Measurements from ENCODE around the gene SCEL. TPM values are rescaled to one million over a fixed set of nuclear protein-coding genes. Genes with fewer than 3 reads are reported as not detected.

The SCEL gene
- total RNA-seq, 1 donor from 2014 or later, result 0.27 TPM

DNA sequence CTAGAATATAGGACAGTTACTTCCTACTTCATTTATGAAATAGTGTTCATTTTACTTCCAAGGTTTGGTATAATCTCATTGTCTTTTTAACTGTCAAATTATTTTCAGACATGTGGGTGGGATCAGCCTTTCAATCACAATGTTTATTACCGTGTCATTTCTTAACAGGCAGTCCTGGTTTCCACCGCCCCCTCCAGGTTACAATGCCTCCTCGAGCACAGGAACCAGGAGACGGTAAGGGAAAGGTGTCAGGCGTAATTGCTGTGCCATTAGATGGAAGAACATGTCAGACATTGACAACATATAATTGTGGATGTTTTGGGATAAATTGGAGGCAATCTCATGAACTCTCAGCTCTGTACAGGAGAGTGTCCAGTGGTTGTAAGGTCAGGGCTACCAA is 36.5 kb downstream of the SCEL start:
- Histone ChIP-seq H4K20me1 (ENCODE audit: insufficient read depth, low read length) (no peaks in the 10 kb centered on the region), H3K4me2 (ENCODE audit: low read length) (no peak overlapping the region), H2AFZ (ENCODE audit: low read depth, low read length) (no peak overlapping the region), H3K27ac (ENCODE audit: low read depth, low read length) (no peak overlapping the region), H3K4me3 (ENCODE audit: insufficient read depth, low read depth, low read length) (no peak overlapping the region), H3K9ac (ENCODE audit: low read length) (no peak overlapping the region), H3K79me2 (ENCODE audit: insufficient read depth, low read length) (no peaks in the 10 kb centered on the region), H3K27me3 (ENCODE audit: insufficient read depth, low read length) (no peaks in the 10 kb centered on the region), H3K4me1 (ENCODE audit: insufficient read depth, low read length) (no peaks in the 10 kb centered on the region), H3K9me3 (ENCODE audit: insufficient read depth, low read depth, low read length) (no peaks in the 10 kb centered on the region), H3K36me3 (ENCODE audit: insufficient read depth, low read length) (no peaks in the 10 kb centered on the region)
- no peaks in the 10 kb centered on the region for H3K36me3 Mint-ChIP-seq (ENCODE audit: low read depth, unreplicated experiment)
- DNase-seq (ENCODE audit: low read depth) (no peak), FAIRE-seq (no peak)
- H3K27me3 Mint-ChIP-seq (ENCODE audit: low read depth, unreplicated experiment), result peaks cover 5% of the 10 kb centered on the region
- H3K27ac Mint-ChIP-seq (ENCODE audit: unreplicated experiment), result no peak overlapping the region
- TF ChIP-seq, protein P1, sequence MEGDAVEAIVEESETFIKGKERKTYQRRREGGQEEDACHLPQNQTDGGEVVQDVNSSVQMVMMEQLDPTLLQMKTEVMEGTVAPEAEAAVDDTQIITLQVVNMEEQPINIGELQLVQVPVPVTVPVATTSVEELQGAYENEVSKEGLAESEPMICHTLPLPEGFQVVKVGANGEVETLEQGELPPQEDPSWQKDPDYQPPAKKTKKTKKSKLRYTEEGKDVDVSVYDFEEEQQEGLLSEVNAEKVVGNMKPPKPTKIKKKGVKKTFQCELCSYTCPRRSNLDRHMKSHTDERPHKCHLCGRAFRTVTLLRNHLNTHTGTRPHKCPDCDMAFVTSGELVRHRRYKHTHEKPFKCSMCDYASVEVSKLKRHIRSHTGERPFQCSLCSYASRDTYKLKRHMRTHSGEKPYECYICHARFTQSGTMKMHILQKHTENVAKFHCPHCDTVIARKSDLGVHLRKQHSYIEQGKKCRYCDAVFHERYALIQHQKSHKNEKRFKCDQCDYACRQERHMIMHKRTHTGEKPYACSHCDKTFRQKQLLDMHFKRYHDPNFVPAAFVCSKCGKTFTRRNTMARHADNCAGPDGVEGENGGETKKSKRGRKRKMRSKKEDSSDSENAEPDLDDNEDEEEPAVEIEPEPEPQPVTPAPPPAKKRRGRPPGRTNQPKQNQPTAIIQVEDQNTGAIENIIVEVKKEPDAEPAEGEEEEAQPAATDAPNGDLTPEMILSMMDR (IDR thresholded peaks at IDR 0.05; ENCODE audit: insufficient read depth, low read depth, low read length), result no peak
- no peak overlapping the region for H3K4me3 Mint-ChIP-seq (ENCODE audit: unreplicated experiment)
- no peaks in the 10 kb centered on the region for H3K9me3 Mint-ChIP-seq (ENCODE audit: unreplicated experiment)
- H3K4me1 Mint-ChIP-seq (ENCODE audit: low read depth, unreplicated experiment), result no peaks in the 10 kb centered on the region

DNA sequence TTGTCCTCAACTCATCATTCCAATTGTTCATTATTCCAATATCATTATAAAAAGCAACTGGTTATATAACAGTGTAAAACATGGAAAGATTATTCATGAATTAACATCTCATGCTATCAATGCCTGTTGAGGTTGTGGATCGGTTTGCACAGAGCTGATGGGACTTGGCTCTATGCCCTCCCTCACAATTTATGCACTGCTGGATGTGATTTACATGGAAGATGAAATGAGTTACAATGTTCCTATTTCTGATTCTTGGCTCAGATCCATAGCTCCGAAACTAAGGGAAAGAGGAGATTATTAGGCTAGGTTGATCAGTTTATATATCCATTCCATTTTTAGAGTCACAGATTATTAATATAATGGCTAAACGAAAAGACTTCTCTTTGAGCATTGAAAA is 38.6 kb downstream of the SCEL start:
- FAIRE-seq (no peak), DNase-seq (ENCODE audit: low read depth) (no peak)
- Histone ChIP-seq H3K4me1 (ENCODE audit: insufficient read depth, low read length) (no peaks in the 10 kb centered on the region), H3K9me3 (ENCODE audit: insufficient read depth, low read depth, low read length) (no peaks in the 10 kb centered on the region), H3K4me2 (ENCODE audit: low read length) (no peak overlapping the region), H3K36me3 (ENCODE audit: insufficient read depth, low read length) (no peaks in the 10 kb centered on the region), H4K20me1 (ENCODE audit: insufficient read depth, low read length) (no peaks in the 10 kb centered on the region), H3K9ac (ENCODE audit: low read length) (no peak overlapping the region), H2AFZ (ENCODE audit: low read depth, low read length) (no peak overlapping the region), H3K27ac (ENCODE audit: low read depth, low read length) (no peak overlapping the region), H3K79me2 (ENCODE audit: insufficient read depth, low read length) (no peaks in the 10 kb centered on the region), H3K27me3 (ENCODE audit: insufficient read depth, low read length) (no peaks in the 10 kb centered on the region), H3K4me3 (ENCODE audit: insufficient read depth, low read depth, low read length) (no peak overlapping the region)
- TF ChIP-seq, protein P1 (IDR thresholded peaks at IDR 0.05; ENCODE audit: insufficient read depth, low read depth, low read length), result no peak
- TF ChIP-seq EZH2 (IDR thresholded peaks at IDR 0.05; ENCODE audit: insufficient read depth, low read length), result no peak
- H3K36me3 Mint-ChIP-seq (ENCODE audit: low read depth, unreplicated experiment), result no peaks in the 10 kb centered on the region
- H3K9me3 Mint-ChIP-seq (ENCODE audit: unreplicated experiment), result no peaks in the 10 kb centered on the region
- no peaks in the 10 kb centered on the region for H3K4me1 Mint-ChIP-seq (ENCODE audit: low read depth, unreplicated experiment)
- H3K27ac Mint-ChIP-seq (ENCODE audit: unreplicated experiment), result no peak overlapping the region
- H3K4me3 Mint-ChIP-seq (ENCODE audit: unreplicated experiment), result no peak overlapping the region
- peaks cover 5% of the 10 kb centered on the region for H3K27me3 Mint-ChIP-seq (ENCODE audit: low read depth, unreplicated experiment)

DNA sequence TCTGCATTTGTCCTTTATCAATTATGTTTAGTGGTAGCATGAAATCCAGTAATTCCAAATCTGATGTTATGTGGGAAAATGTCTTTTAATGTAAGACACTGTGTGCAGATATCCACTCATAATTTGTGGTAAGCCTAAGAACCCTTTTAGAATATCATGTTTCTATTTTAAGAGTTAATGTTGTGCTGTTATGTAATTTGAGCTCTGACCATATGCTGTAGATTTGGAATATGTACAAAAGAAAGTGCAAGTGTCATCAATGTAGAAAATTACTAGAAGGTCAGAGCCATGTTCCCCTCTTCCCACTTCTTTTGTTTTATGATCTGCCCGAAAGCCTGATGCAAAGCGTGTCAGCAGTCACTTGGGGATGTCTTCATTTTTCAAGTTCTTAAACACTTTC is 44.5 kb downstream of the SCEL start:
- FAIRE-seq, result no peak
- DNase-seq (ENCODE audit: low read depth), result no peak

More for the DNA sequence above, 44.5 kb downstream of the SCEL start:
- peaks cover 5% of the 10 kb centered on the region for H3K27me3 Mint-ChIP-seq (ENCODE audit: low read depth, unreplicated experiment)
- no peaks in the 10 kb centered on the region for H3K4me1 Mint-ChIP-seq (ENCODE audit: low read depth, unreplicated experiment)
- no peaks in the 10 kb centered on the region for H3K4me1 ChIP-seq (ENCODE audit: insufficient read depth, low read length)
- no peaks in the 10 kb centered on the region for H3K79me2 ChIP-seq (ENCODE audit: insufficient read depth, low read length)
- no peak overlapping the region for H2AFZ ChIP-seq (ENCODE audit: low read depth, low read length)
- TF ChIP-seq, protein P1 (IDR thresholded peaks at IDR 0.05; ENCODE audit: insufficient read depth, low read depth, low read length), result no peak
- no peak for TF ChIP-seq EZH2 (IDR thresholded peaks at IDR 0.05; ENCODE audit: insufficient read depth, low read length)
- no peak overlapping the region for H3K4me2 ChIP-seq (ENCODE audit: low read length)
- H3K9me3 Mint-ChIP-seq (ENCODE audit: unreplicated experiment), result peaks cover 2% of the 10 kb centered on the region
- H3K36me3 Mint-ChIP-seq (ENCODE audit: low read depth, unreplicated experiment), result no peaks in the 10 kb centered on the region
- H4K20me1 ChIP-seq (ENCODE audit: insufficient read depth, low read length), result no peaks in the 10 kb centered on the region
- no peak overlapping the region for H3K27ac ChIP-seq (ENCODE audit: low read depth, low read length)
- no peaks in the 10 kb centered on the region for H3K9me3 ChIP-seq (ENCODE audit: insufficient read depth, low read depth, low read length)
- no peak overlapping the region for H3K4me3 ChIP-seq (ENCODE audit: insufficient read depth, low read depth, low read length)
- no peak overlapping the region for H3K27ac Mint-ChIP-seq (ENCODE audit: unreplicated experiment)
- H3K36me3 ChIP-seq (ENCODE audit: insufficient read depth, low read length), result no peaks in the 10 kb centered on the region
- no peak overlapping the region for H3K4me3 Mint-ChIP-seq (ENCODE audit: unreplicated experiment)
- no peak overlapping the region for H3K9ac ChIP-seq (ENCODE audit: low read length)
- H3K27me3 ChIP-seq (ENCODE audit: insufficient read depth, low read length), result no peaks in the 10 kb centered on the region
